Esophagus squamous epithelium (tissue), 5 donors: Measurements from ENCODE around the gene PCDHB11. TPM values are rescaled to one million over a fixed set of nuclear protein-coding genes. Genes with fewer than 3 reads are reported as not detected.
"Not testable (repeated sequence)": the region's sequence is repeated elsewhere in the genome, so short reads cannot be mapped to it uniquely, and the experiment has no call there.

ENCODE experiments used
- DNase-seq: peaks from one replicate; lab custom pipeline; 2025; lab: John Stamatoyannopoulos, UW
- H3K27ac ChIP-seq, 4 donors: fragments of 200-600 bp; sonication (generic); one replicate each; pipeline ENCODE4 v1.5.1; 2016 to 2019; ENCODE audit warnings: mild to moderate bottlenecking in 1 of 4
- H3K27me3 ChIP-seq, 4 donors: fragments of 200-600 bp; sonication (generic); 1 replicate in 3 of 4; 2 replicates in 1 of 4; pipeline versions ENCODE4 v1.5.1 to v1.6.0; 2017 to 2021; ENCODE audit warnings: antibody characterized with exemption in 1 of 4
- H3K36me3 ChIP-seq, 3 donors: fragments of 200-600 bp; sonication (generic); one replicate each; pipeline ENCODE4 v1.5.1; 2016 to 2019
- H3K4me1 ChIP-seq, 3 donors: fragments of 200-600 bp; sonication (generic); one replicate each; pipeline ENCODE4 v1.5.1; 2017 to 2019
- H3K4me3 ChIP-seq, 4 donors: fragments of 200-600 bp; sonication (generic); 1 replicate in 3 of 4; 2 replicates in 1 of 4; pipeline ENCODE4 v1.5.1; 2016 to 2019; ENCODE audit warnings: mild to moderate bottlenecking in 2 of 4, moderate library complexity in 1 of 4
- H3K9me3 ChIP-seq, 3 donors: fragments of 200-600 bp; sonication (generic); one replicate each; pipeline ENCODE4 v1.5.1; 2016 to 2019
- CTCF ChIP-seq, 6 experiments: fragments of 450-650 bp in 4 of 6; fragments of 200-600 bp in 2 of 6; sonication (generic) in 2 of 6; IDR thresholded peaks; one replicate each; pipeline ENCODE4 v1.5.1; 2016 to 2019; ENCODE audit warnings: antibody characterized with exemption in 6 of 6, mild to moderate bottlenecking in 4 of 6, moderate library complexity in 4 of 6
- POLR2A ChIP-seq, 4 donors: fragments of 450-650 bp; IDR thresholded peaks; one replicate each; pipeline ENCODE4 v1.6.1; 2017; ENCODE audit warnings: antibody characterized with exemption in 4 of 4, mild to moderate bottlenecking in 4 of 4, moderate library complexity in 3 of 4
- WGBS, 2 donors: methylation state at CpG; one replicate each; pipeline ENCODE4 v1.1.5; 2018; 5-methylcytosine and 5-hydroxymethylcytosine counted together
- intact Hi-C: fragments of 100-400 bp; cut with DNase I; formaldehyde crosslinking; loops from one replicate; pipeline ENCODE4 v1.15.0; 2022
- total RNA-seq, 4 donors: library from RNA; depleted of rRNA; stranded (reverse); fragments of >200 nt; gene quantifications; one replicate each; pipeline ENCODE4 v1.1.0, GENCODE V29; 2016
- donor health status: DM: yes; HTN: yes; CAD: no.

Gene PCDHB11
- total RNA-seq, 4 donors from 2014 or later: 0.26 to 2.1 (median 0.49) TPM

- intact Hi-C loops: no loop called here
- DNase-seq: no peak
Observed at GRCh38 chr5:141192110-141192725, 7.2 kb upstream of the PCDHB11 start, which contains the start of gene PCDHB10. Gene PCDHB10 (plus strand): TSS chr5:141192353. CDS start chr5:141192553, 200 bp downstream.

GRCh38 chr5:141194332-141194731 lies 5.1 kb upstream of the PCDHB11 start:
- DNase-seq, intact Hi-C loops, H3K27ac ChIP-seq, H3K36me3 ChIP-seq, H3K4me1 ChIP-seq, H3K27me3 ChIP-seq, H3K4me3 ChIP-seq: not testable (repeated sequence)
- WGBS, 2 donors: 26% methylated on average over 5 of the region's 37 CpGs; no CpG with 5 or more reads in 1 of the 2 donors
- peaks cover 0 to 81% (median 38%) of the 10 kb centered on the region in 3 donors for H3K9me3 ChIP-seq

More at GRCh38 chr5:141192110-141192725, 7.2 kb upstream of the PCDHB11 start, which contains the start of gene PCDHB10:
- WGBS, 2 donors: 7 to 21% methylated on average over 10 of the region's 10 CpGs
- Histone ChIP-seq H3K4me3 (peak within 1 kb of the TSS in 1 of 4 donors; percentile 43), H3K9me3 (peaks cover 0 to 77% (median 35%) of the 10 kb centered on the region in 3 donors), H3K27ac (no peak within 1 kb of the TSS), H3K27me3 (peaks cover 0 to 12% (median 0%) of the 10 kb centered on the region in 4 donors), H3K36me3 (no peaks in the 10 kb centered on the region), H3K4me1 (no peaks in the 10 kb centered on the region)
- TF ChIP-seq POLR2A (IDR thresholded peaks at IDR 0.05) (no peak), CTCF (IDR thresholded peaks at IDR 0.05) (peak in 2 of 6 experiments; percentile 15 to 44)

- H3K4me3 ChIP-seq: no peak overlapping the region
- TF ChIP-seq CTCF (IDR thresholded peaks at IDR 0.05) (no peak), POLR2A (IDR thresholded peaks at IDR 0.05) (no peak)
- DNase-seq: no peak
- H3K4me1 ChIP-seq: no peaks in the 10 kb centered on the region
- H3K36me3 ChIP-seq: no peaks in the 10 kb centered on the region
- WGBS, 2 donors: 46 to 47% methylated on average over 3 of the region's 3 CpGs
- intact Hi-C loops: no loop called here
- H3K27me3 ChIP-seq: no peaks in the 10 kb centered on the region
- no peak overlapping the region for H3K27ac ChIP-seq
- H3K9me3 ChIP-seq: peaks cover 0 to 79% (median 30%) of the 10 kb centered on the region in 3 donors
Observed at GRCh38 chr5:141196363-141196762, 3.1 kb upstream of the PCDHB11 start.

- H3K27ac ChIP-seq, H3K27me3 ChIP-seq, H3K4me1 ChIP-seq, H3K36me3 ChIP-seq, DNase-seq, H3K4me3 ChIP-seq, intact Hi-C loops: not testable (repeated sequence)
- WGBS, 2 donors: 34 to 53% methylated on average over 6 to 10 of the region's 38 CpGs
- peaks cover 0 to 81% (median 37%) of the 10 kb centered on the region in 3 donors for H3K9me3 ChIP-seq
Observed at GRCh38 chr5:141201126-141201525, 1.7 kb downstream of the PCDHB11 start.

- H3K27me3 ChIP-seq, H3K27ac ChIP-seq, DNase-seq, intact Hi-C loops, H3K4me1 ChIP-seq, H3K36me3 ChIP-seq, H3K4me3 ChIP-seq: not testable (repeated sequence)
- H3K9me3 ChIP-seq: peaks cover 0 to 76% (median 31%) of the 10 kb centered on the region in 3 donors
- WGBS, 2 donors: 50 to 57% methylated on average over 4 to 9 of the region's 35 CpGs
Observed at GRCh38 chr5:141201646-141202045, 2.2 kb downstream of the PCDHB11 start.

- no peak for TF ChIP-seq CTCF (IDR thresholded peaks at IDR 0.05)
- TF ChIP-seq POLR2A (IDR thresholded peaks at IDR 0.05): no peak
- 32 to 43% methylated on average over 11 of the region's 11 CpGs for WGBS, 2 donors
- DNase-seq: no peak
- Histone ChIP-seq H3K36me3 (no peaks in the 10 kb centered on the region), H3K27me3 (peaks cover 0 to 24% (median 0%) of the 10 kb centered on the region in 4 donors), H3K4me1 (no peaks in the 10 kb centered on the region), H3K9me3 (peaks cover 0 to 44% (median 16%) of the 10 kb centered on the region in 3 donors), H3K4me3 (peak within 1 kb of the TSS in 1 of 4 donors; percentile 5), H3K27ac (no peak within 1 kb of the TSS)
- intact Hi-C loops: no loop called here
Observed at GRCh38 chr5:141208478-141208877, 9.1 kb downstream of the PCDHB11 start, which contains the start of gene PCDHB12. Gene PCDHB12 (plus strand): TSS chr5:141208719. CDS start chr5:141208908, 189 bp downstream.

GRCh38 chr5:141210281-141210680 lies 10.9 kb downstream of the PCDHB11 start:
- WGBS, 2 donors: 39 to 60% methylated on average over 4 to 8 of the region's 39 CpGs

GRCh38 chr5:141210849-141211248 lies 11.4 kb downstream of the PCDHB11 start:
- WGBS, 2 donors: no CpG with 5 or more reads among the region's 27 CpGs
- H3K4me1 ChIP-seq, DNase-seq, H3K4me3 ChIP-seq, H3K36me3 ChIP-seq, intact Hi-C loops, H3K27ac ChIP-seq: not testable (repeated sequence)
- Histone ChIP-seq H3K9me3 (peaks cover 0 to 45% (median 23%) of the 10 kb centered on the region in 3 donors), H3K27me3 (peaks cover 0 to 24% (median 0%) of the 10 kb centered on the region in 4 donors)

More at GRCh38 chr5:141210281-141210680, 10.9 kb downstream of the PCDHB11 start:
- H3K9me3 ChIP-seq: peaks cover 0 to 41% (median 20%) of the 10 kb centered on the region in 3 donors
- intact Hi-C loops, H3K36me3 ChIP-seq, DNase-seq, H3K4me3 ChIP-seq, H3K27ac ChIP-seq, H3K4me1 ChIP-seq: not testable (repeated sequence)
- peaks cover 0 to 24% (median 0%) of the 10 kb centered on the region in 4 donors for H3K27me3 ChIP-seq
